GM18909 (cell line): ENCODE data around the gene LTB.

Experiments
- ATAC-seq: cut with Tn5 transposase; IDR thresholded peaks from one replicate; pipeline ENCODE4 v1.9.1; 2021; ENCODE audit warnings: mild to moderate bottlenecking; ENCODE audit not compliant: unreplicated experiment, poor library complexity

Gene LTB, protein sequence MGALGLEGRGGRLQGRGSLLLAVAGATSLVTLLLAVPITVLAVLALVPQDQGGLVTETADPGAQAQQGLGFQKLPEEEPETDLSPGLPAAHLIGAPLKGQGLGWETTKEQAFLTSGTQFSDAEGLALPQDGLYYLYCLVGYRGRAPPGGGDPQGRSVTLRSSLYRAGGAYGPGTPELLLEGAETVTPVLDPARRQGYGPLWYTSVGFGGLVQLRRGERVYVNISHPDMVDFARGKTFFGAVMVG

DNA sequence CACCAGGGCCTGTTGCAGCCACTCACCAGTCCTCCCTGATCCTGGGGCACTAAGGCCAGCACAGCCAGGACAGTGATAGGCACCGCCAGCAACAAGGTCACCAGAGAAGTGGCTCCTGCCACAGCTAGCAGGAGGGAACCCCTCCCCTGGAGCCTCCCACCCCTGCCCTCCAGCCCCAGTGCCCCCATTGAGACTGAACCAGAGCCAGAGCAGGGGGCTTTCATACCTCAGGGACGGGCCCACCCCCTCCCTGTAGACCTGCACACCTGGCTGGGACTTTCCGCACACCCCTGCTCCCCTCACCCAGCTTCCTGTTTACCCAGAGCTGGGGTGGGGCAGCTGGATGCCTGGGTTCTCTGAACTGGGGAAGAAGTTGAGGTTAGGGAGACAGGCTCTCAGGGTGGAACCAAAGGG, at the start of gene LTB:
Gene LTB (minus strand): TSS at position 195 of the 414 bp plus-strand sequence. CDS start 7 bp downstream, at position 188.
- ATAC-seq: no peak

DNA sequence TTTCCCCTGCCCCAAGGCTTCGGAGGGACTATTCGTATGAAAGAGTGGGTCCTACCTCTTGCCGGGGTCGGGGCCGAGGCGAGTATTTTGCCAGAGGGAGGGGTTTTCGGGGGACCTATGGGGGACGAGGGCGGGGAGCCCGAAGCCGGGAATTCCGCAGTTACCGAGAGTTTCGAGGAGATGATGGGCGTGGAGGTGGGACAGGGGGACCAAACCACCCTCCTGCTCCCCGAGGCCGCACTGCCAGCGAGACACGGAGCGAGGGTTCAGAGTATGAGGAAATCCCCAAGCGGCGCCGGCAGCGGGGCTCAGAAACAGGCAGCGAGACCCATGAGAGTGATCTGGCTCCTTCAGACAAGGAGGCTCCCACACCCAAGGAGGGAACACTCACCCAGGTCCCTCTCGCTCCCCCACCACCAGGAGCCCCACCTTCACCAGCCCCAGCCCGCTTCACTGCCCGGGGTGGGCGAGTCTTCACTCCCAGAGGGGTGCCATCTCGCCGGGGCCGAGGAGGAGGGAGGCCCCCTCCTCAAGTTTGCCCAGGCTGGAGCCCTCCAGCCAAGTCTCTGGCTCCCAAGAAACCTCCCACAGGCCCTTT, 49.6 kb upstream of the LTB start:
- ATAC-seq: no peak

DNA sequence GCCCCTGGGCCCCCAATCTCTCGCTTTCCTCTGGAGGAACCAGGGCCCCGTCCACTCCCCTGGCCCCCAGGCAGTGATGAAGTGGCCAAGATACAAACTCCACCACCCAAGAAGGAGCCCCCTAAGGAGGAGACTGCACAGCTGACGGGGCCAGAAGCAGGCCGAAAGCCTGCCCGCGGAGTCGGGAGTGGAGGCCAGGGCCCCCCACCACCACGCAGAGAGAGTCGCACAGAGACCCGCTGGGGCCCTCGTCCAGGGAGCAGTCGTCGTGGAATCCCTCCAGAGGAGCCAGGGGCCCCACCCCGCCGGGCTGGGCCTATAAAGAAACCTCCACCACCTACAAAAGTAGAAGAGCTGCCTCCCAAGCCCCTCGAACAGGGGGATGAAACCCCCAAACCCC, 49.0 kb upstream of the LTB start:
- no peak for ATAC-seq

DNA sequence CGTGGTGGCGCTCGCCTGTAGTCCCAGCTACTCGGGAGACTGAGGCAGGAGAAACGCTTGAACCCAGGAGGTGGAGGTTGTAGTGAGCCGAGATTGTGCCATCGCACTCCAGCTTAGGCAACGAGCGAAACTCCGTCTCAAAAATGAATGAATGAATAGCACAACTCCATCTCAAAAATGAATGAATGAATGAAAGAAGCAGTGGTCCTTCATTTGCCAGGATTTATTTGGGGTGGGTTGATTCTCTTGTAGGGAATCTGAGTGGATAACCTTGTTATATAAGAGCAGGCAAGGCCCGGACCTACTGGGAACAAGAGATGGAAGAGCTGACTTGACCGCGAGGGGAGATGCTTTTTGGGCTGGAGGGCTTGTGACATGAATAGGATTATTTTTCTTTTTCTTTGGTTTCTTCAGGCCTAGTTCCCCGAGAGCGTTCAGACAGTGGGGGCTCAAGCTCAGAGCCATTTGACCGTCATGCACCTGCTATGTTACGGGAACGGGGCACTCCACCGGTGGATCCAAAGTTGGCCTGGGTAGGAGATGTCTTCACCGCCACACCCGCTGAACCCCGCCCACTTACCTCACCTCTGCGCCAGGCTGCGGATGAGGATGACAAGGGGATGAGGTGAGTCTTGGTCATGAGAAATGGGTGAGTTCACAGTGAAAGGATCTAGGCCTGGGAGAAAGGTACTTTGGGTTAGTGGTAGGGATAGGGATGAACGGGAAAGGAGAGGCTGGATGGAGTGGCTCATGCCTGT, 48.1 kb upstream of the LTB start:
- ATAC-seq: no peak

DNA sequence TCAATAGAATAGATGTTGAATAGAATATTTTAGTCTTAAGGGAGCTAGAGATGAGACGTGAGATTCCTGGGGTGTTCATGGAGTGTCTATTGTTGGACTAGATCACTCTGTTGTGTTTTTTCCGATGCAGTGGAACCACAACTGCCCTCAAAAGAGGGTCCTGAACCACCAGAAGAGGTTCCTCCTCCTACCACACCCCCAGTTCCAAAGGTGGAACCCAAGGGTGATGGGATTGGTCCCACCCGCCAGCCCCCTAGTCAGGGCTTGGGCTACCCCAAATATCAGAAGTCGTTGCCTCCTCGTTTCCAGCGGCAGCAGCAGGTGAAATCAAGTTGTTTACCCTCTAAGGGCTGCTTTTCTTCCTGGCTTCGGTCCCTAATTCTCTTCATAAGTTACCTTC, 46.8 kb upstream of the LTB start:
- no peak for ATAC-seq

DNA sequence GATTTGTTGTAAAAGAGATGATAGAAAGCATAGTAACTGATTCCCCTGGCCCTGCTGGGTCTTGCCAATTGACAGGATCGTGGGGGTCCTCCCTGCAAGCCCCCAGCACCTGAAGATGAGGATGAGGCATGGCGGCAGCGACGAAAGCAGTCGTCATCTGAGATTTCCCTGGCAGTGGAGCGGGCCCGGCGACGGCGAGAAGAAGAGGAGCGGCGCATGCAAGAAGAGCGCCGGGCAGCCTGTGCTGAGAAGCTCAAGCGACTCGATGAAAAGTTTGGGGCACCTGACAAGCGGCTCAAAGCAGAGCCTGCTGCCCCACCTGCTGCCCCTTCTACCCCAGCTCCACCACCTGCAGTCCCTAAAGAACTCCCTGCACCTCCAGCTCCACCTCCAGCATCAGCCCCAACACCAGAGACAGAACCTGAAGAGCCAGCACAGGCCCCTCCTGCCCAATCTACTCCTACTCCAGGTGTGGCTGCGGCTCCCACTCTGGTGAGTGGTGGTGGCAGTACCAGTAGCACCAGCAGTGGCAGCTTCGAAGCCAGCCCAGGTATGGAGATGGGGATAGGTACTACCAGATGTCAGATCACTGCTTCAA, 45.6 kb upstream of the LTB start:
- no peak for ATAC-seq

DNA sequence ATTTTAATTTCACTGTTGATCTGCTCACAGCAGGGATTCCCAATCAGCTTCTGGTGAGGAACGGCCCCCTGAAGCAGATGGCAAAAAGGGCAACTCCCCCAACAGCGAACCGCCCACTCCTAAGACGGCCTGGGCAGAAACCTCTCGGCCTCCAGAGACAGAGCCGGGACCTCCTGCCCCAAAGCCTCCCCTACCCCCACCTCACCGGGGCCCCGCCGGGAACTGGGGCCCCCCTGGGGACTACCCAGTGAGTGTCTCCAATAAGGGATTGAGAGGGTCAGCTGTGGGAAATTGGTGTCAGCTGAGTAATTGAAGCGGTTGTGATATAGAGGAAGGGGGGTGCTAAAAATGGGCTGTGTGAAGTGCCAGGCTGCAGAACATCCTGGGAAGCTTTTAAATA, 44.7 kb upstream of the LTB start:
- ATAC-seq: no peak

DNA sequence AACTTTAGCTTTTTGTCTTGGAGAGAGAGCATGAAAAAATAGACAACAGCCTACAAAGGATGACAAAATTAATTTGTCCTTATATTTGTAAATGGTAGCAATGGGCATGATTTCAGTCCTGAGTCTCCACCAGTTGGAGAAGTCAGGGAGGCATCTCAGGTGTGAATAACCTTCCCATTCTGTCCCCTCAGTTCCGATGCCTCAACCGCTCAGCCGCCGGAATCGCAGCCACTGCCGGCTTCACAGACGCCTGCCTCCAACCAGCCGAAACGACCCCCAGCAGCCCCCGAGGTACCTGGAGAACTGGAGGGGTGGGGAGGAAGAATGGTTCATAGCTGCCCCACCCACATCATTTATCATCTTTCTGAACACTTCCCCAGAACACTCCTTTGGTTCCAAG, 41.8 kb upstream of the LTB start:
- no peak for ATAC-seq

DNA sequence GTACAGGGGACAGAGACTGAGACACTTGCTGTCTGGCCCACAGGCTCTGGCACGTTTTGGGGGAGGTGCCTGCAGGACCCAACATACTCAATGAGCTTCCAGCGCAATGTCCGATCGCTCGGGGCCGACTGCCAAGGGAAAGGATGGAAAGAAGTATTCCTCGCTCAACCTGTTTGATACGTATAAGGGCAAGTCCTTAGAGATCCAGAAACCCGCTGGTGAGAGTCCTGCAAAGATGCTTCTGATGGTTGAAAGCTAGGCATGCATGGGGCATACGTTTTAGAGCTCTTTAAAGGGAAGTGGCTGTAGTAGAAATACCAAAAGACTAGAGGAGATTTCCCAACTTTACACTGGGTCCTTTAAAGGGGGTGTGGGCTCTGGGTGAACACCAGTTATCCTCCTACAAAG, 40.5 kb upstream of the LTB start:
- no peak for ATAC-seq

DNA sequence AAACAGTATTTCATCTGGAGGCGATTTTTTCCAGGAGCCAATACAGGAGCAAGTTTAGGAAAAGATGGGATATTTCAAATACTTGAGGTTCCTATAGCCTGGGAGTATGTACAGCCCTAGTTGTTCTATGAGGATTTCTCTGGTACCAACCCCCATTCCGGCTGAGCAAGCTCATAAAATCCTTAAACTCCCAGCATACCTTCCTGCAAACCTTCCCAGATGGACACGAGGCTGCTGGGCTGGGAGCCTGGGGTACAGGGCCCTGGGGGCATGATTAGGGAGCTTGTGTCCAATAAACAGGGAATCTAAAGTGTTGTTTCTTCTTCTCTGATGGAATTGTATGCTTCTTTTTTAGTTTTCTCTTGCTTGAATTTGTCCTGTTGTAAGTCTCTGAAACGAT, 39.8 kb upstream of the LTB start:
- no peak for ATAC-seq

DNA sequence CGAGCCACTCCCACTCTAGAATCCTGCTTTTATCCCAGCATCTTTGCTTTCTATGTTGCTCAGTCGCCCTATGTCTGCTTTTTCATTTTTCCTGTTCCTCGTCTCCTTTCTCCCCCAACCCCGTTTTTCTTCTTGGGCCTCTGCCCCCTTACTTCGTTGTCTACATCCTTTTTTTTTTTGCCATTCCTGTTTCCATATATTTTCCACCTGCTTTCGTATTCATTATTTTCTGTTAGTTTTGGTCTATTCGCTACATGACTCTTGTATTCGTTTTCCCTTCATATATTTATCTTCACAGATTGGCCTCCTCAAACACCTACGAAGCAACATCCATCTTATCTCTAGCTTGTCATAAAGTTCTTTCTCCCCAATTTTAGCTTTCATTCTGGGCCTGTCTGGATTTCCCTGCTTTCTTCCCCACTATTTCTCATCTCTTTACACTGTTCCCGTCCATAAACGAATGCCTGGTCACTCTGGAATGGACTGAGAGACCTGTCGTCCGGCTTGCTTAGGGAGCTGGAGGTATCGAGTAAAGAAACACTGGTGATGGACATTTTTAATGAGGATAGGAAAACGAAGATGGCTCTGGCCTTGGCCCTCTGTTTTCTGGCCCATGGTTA, 39.2 kb upstream of the LTB start:
- ATAC-seq: no peak

DNA sequence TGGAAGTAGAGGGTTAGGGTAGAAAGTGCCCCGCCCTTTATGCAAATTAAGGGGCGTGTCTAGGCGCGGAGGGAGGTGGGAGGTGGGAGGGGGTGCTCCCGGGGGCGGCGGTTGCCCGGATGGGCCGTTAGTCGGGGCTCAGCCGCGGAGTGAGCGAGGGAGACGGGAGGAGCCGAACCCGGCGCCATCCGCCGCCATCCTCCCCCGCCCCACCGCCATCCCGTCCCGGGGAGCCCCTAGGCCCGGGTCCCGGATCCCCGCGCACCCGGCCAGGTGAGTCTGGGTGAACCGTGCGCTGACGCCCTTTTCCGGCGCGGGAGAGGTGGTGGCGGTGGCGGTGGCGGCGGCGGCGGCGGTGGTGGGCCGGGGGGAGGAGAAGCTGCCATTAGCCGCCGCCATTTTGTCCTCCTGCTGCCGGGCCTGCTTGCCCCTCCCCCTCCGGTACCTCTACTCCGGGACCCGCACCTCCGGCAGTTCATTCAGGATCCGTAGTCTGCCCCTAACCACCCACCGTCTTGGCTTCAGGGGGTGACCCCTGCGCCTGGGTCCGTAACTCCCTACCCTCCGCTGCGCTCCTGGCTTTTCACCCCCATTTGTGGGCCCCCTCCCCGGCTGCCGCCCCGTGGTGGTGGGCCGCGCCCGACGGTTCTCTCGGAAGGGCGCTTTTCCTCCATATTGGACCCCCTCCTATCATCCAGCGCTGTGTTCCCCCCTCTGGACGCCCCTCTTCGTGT, 38.5 kb upstream of the LTB start, which contains the start of gene PRRC2A:
Gene PRRC2A (plus strand): TSS at position 130 of the 734 bp plus-strand sequence. CDS start 2,075 bp downstream, outside the sequence.
- ATAC-seq: peak; percentile 43

DNA sequence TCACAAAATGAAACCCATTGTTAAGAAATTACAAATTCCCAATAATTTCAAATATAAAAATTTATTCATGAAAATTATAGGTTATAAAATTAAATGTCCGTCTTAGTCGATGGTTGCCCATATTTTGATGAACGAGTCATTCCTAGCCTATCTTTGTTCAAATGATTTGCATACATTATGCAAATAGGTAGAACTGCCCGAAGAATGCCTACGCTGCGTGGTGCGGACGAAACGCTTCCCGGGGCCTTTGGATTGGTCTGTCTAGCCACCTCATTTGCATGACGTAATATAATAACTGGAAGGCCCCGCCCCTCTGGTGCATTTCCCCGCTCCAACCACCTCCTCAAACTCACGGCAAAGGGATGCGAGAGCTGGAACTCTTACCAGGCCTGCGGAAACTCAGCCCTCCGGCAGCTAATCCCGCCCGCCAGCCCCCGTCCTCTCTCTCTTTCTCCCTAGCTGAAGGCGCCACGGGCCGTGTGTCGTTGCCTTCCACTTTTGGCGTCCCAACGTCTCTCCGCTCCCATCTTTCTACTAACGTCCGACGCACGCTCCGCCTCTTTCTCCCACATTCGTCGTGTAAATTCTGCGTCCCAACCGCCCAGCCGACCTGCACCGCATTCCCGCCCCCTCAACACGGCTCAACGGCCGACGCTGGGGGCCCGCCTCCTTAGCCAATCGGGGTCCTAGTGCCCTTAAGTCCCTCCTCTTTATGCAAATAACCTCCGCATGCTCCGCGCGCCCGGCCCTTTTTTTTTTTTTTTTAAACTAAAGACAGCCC, 37.8 kb upstream of the LTB start:
- peak; percentile 82 for ATAC-seq

DNA sequence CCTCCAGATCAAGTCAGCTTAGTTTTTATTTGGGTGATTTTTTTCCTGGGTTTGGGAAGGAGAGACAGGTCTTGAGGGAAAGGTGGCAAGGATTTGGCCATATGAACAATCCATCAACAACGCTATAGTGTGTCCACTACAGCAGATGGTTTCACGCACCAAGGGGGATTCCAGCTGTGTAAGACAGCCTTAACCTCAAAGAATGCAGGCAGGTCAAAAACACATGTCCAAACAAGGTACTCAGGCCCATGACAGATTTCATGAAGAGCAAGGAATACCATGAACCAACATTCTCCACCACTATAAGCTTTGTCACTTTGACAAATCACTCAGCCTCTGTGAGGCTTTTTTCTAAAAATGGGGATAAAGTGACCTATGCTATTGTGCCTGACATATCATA, 34.8 kb upstream of the LTB start:
- ATAC-seq: no peak

DNA sequence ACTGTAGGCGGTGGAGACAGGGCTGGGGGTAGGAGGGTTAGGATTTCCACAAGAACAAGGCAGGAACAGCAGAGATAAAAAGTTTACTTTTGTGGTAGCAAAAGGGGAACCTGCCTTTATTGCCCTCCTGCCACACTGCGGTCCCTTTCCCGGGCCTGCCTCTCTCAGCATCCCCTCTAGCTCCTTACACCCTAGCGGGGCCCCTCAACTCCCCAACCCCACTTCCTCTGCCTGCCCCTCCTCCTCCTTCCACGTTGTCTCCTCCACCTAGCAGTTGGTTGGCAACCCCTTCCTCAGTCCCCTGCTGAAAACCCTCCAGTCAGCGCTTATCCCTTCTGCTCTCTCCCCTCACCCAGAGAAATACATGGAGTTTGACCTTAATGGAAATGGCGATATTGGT, 33.5 kb upstream of the LTB start:
- no peak for ATAC-seq

DNA sequence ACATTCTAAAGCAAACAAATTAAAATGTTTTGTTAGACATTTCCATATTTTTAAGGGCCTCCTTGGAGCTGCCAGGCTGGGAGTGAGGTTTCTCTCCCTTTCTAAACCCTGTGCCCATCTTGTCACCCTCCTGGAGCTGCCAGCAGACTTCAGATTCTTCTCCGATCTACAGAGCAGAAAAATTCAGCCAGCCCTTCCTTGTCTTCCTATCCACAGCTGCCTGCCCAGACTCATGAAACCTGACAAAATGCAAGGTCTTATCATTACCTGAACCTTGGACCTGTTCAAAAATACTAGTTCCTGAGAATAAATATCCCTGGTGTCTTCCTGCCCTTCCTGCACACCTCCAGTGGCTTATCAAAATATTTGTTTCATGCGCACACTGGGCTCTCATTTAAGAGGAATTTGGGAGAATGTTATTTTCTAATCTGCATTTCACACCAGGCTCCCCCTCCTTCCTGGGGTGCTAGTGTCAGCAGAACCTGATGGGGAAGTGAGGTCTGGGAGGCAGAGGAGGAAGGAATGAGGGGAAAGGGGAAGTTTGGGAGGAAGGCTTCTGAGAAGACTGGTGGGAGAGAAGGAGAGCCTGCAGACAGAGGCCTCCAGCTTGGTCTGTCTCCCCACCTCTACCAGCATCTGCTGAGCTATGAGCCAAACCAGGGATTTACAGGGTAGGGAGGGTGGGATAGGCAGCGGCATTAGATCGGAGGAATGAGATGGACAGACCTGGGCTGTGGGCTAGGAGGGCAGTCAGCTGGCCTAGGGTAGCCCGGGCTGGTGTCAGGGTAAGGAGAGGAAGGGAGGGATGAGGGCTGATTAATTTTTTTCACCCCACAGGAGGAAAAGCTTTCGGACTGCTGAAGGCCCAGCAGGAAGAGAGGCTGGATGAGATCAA, 32.7 kb upstream of the LTB start, which contains the start of gene AIF1:
Gene AIF1 (plus strand): TSS at position 551 of the 895 bp plus-strand sequence. CDS start 96 bp downstream, at position 647.
- no peak for ATAC-seq

DNA sequence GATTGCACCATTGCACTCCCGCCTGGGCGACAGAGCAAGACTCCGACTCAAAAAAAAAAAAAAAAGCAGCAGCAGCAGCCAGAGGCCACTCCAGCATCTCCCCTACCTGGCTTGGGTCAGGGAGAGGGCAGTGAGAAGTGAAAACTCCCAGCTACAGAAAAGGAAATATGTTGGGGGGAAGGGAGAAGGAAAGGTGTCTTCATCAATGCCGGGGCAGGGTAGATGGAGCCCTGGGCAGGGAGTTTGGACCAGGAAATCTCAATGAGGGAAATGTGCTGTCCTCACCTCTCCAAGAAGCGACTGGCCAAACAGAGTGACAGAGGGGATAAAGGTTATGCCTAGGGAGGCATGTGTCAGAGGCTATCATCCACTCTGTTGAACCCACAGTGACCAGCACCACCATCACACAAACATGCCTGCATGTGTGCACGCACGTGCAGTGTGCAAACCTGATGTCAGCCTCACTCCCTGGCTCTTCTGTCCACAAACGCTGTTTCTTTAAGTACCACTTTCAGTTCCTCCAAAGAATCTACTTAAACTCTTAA, 31.9 kb upstream of the LTB start:
- no peak for ATAC-seq

DNA sequence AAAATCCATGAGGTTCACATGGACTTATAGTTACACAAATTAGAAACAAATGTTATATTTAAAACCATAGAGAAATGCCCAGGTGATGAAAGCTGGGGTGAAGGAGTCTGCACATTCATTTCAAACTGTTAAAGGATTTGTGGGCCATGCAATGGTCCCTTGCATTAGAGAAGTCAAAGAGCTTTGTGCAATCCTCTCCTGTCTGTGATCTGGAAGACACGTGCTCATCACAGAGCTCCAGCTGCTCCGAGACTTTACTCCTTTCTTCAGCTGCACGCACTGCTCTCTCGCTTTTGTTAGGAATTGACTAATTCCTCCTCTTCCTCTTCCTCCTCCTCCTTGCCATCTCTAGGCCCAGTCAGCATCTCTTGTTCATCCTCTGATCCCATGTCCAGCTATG, 28.7 kb upstream of the LTB start:
- ATAC-seq: no peak
